NCI-H2227 (cell line): ENCODE data around the gene PCGF6.
"Not testable (repeated sequence)": the region's sequence is repeated elsewhere in the genome, so short reads cannot be mapped to it uniquely, and the experiment has no call there.

Experiments used
- DNase-seq: peaks from one replicate; lab custom pipeline; 2025; ENCODE audit not compliant: unreplicated experiment; lab: John Stamatoyannopoulos, UW

The PCGF6 gene

DNA sequence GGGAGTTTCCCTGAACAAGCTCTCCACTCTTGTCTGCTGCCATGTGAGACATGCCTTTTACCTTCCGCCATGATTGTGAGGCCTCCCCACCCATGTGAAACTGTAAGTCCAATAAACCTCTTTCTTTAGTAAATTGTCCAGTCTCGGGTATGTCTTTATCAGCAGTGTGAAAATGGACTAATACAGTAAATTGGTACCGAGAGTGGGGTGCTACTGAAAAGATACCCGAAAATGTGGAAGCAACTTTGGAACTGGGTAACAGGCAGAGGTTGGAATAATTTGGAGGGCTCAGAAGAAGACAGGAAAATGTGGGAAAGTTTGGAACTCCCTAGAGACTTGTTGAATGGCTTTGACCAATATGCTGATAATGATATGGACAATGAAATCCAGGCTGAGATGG, 92.0 kb downstream of the PCGF6 start:
- DNase-seq, result not testable (repeated sequence)

DNA sequence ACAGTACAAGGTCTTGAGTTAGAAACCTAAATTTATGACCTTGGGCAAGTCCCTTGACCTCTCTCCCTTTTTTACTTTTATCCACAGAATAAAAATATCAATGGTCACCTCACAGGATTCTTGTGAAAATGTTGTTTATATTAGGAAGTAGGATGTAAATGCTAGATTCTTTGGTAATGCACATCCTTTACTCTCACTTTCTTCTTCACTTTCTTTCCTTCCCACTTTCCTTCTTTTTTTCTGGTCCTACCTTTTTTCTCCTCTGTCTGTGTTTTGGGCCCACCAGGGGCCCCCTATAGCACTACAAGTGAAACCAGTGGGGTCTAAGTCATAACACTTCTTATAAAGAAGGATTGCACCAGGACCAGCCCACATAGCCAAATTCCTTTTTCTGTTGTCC, 93.1 kb downstream of the PCGF6 start:
- DNase-seq, result no peak

DNA sequence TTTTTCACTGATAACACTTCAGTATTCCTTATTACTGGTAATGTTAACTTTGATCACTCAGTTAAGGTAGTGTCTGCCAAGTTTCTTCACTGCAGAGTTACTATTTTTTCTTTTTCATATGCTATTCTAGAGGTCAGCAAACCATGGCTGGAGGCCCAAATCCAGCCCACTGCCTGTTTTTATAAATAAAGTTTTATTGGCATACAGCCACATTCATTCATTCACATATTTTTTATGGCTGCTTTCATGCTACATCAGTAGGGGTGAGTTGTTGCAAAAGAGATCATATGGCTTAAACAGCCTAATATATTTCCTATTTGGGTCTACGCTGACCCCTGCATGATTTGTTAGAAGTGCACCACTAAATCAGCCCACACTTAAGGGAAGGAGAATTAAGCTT, 94.3 kb downstream of the PCGF6 start:
- no peak for DNase-seq

DNA sequence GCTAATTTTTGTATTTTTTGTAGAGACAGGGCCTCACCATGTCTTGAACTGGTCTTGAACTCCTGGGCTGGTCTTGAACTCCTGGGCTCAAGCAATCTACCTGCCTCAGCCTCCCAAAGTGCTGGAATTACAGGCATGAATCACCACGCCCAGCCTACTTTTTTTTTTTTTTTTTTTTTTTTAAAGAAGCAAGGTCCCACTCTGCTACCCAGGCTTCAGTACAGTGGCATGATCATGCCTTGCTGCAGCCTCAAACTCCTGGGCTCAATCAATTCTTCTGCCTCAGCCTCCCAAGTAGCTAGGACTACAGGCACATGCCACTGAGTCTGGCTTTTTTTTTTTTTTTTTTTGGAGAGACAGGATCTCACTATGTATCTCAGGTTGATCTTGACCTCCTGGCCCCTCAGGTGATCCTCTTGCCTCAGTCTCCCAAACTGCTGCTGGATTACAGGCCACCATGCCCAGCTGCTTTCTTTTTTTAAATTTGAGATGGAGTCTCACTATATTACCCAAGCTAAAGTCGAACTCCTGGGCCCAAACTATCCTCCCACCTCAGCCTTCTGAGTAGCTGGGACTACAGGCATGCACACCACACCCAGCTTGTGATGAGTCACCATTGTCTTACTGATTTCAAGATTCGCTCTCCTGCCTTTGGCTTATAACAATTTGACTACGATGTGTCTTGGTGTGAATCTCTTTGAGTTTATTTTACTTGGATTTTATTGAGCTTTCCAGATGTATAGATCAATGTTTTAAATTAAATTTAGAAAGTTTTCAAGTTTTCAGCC, 96.2 kb downstream of the PCGF6 start:
- no peak for DNase-seq

DNA sequence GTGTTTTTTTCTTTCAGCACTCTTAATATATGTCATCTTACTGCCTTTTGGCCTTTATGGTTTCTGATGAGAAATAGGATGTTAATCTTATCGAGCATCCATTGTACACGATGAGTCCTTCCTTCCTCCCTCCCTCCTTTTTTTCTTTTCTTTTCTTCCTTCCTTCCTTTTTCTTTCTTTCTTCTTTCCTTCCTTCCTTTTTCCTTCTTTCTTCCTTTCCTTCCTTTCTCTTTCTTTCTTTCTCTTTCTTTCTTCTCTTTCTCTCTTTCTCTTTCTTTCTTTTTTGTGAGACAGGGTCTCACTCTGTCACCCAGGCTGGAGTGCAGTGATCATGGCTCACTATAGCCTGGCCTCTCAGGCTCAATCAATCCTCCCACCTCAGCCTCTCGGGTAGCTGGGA, 96.8 kb downstream of the PCGF6 start:
- no peak for DNase-seq
